GM23248 (cell line): ENCODE results near the gene DPYD. TPM values are rescaled to one million over a fixed set of nuclear protein-coding genes. Genes with fewer than 3 reads are reported as not detected.

Source experiments
- DNase-seq: peaks from one replicate; pipeline ENCODE4 v3.0.0-alpha.2; 2015
- H2AFZ ChIP-seq: fragments of 200-600 bp; sonication (generic); 2 replicates; pipeline ENCODE4 v1.6.1; 2016; ENCODE audit warnings: antibody characterized with exemption
- H3F3A ChIP-seq: fragments of 200-600 bp; sonication (generic); 2 replicates; pipeline ENCODE4 v1.6.1; 2016; ENCODE audit warnings: mild to moderate bottlenecking, antibody characterized with exemption, mixed run types; ENCODE audit not compliant: insufficient read depth
- H3K27ac ChIP-seq: fragments of 200-600 bp; sonication (generic); 2 replicates; pipeline ENCODE4 v1.5.1; 2016; ENCODE audit warnings: mild to moderate bottlenecking
- H3K27me3 ChIP-seq: fragments of 200-600 bp; sonication (generic); replicated peaks from 2 replicates; pipeline ENCODE4 v1.6.1; 2016; ENCODE audit warnings: mild to moderate bottlenecking; ENCODE audit not compliant: insufficient read depth
- H3K36me3 ChIP-seq: fragments of 200-600 bp; sonication (generic); 2 replicates; pipeline ENCODE4 v1.6.1; 2016; ENCODE audit warnings: low read depth, mild to moderate bottlenecking
- H3K4me1 ChIP-seq: fragments of 200-600 bp; sonication (generic); 2 replicates; pipeline ENCODE4 v1.6.1; 2016; ENCODE audit warnings: mild to moderate bottlenecking; ENCODE audit not compliant: insufficient read depth
- H3K4me2 ChIP-seq: fragments of 200-600 bp; sonication (generic); one replicate; pipeline ENCODE4 v1.6.1; 2016; ENCODE audit warnings: mild to moderate bottlenecking; ENCODE audit not compliant: unreplicated experiment
- H3K4me3 ChIP-seq: fragments of 200-600 bp; sonication (generic); 2 replicates; pipeline ENCODE4 v1.5.1; 2016; ENCODE audit warnings: mild to moderate bottlenecking
- H3K79me2 ChIP-seq: fragments of 200-600 bp; sonication (generic); 2 replicates; pipeline ENCODE4 v1.6.1; 2016; ENCODE audit warnings: mild to moderate bottlenecking; ENCODE audit not compliant: insufficient read depth
- H3K9ac ChIP-seq: fragments of 200-600 bp; sonication (generic); 2 replicates; pipeline ENCODE4 v1.6.1; 2016; ENCODE audit warnings: mild to moderate bottlenecking
- H3K9me2 ChIP-seq: fragments of 200-600 bp; sonication (generic); 2 replicates; pipeline ENCODE4 v1.6.1; 2016; ENCODE audit warnings: mixed run types, mild to moderate bottlenecking, moderate library complexity; ENCODE audit not compliant: insufficient read depth
- H3K9me3 ChIP-seq: fragments of 200-600 bp; sonication (generic); one replicate; pipeline ENCODE4 v1.6.1; 2017; ENCODE audit warnings: low read depth
- H4K20me1 ChIP-seq: fragments of 200-600 bp; sonication (generic); 2 replicates; pipeline ENCODE4 v1.6.0; 2016; ENCODE audit not compliant: insufficient read depth
- EZH2 ChIP-seq: fragments of 200-600 bp; sonication (generic); IDR thresholded peaks from 2 replicates; pipeline ENCODE4 v1.6.1; 2018; ENCODE audit warnings: antibody characterized with exemption, mild to moderate bottlenecking; ENCODE audit not compliant: insufficient read depth, poor library complexity, severe bottlenecking
- EZH2phosphoT487 ChIP-seq: fragments of 200-600 bp; sonication (generic); IDR thresholded peaks from 2 replicates; pipeline ENCODE4 v1.6.1; 2018; ENCODE audit warnings: antibody characterized with exemption, moderate library complexity, mild to moderate bottlenecking, low read depth; ENCODE audit not compliant: insufficient read depth
- WGBS, 2 experiments: methylation state at CpG; one replicate each; pipeline ENCODE4 v1.1.6; 2015 to 2017; ENCODE audit warnings: low lambda C conversion rate in 2 of 2, low coverage in 1 of 2; ENCODE audit errors: missing lambda C conversion rate in 2 of 2; 5-methylcytosine and 5-hydroxymethylcytosine counted together
- in situ Hi-C: fragments of 300-500 bp; cut with MboI; formaldehyde crosslinking; loops from 2 replicates; pipeline ENCODE4 v1.15.0; 2020
- polyA plus RNA-seq: library from polyadenylated mRNA; unstranded; fragments of >200 nt; fragmentation: Nextera tagmentation; extraction: Ambion mirVana; gene quantifications from 2 replicates; pipeline ENCODE4 v1.2.1, GENCODE V29; 2016
- total RNA-seq: library from RNA; depleted of rRNA; stranded (reverse); fragments of >200 nt; shearing (Covaris generic); gene quantifications from 2 replicates; pipeline ENCODE4 v1.2.3, GENCODE V29; 2014

DPYD gene
- total and polyA plus RNA-seq, 2 experiments from 2014 or later, result 38.4 to 70.7 TPM

- Histone ChIP-seq H3F3A (peaks cover 17% of the 10 kb centered on the region; the same call in 1 of the 2 replicates), H3K27me3 (no peaks in the 10 kb centered on the region), H3K4me2 (no peak overlapping the region), H3K9me3 (no peaks in the 10 kb centered on the region), H2AFZ (no peak overlapping the region), H3K9ac (no peak overlapping the region), H3K36me3 (no peaks in the 10 kb centered on the region), H3K79me2 (no peaks in the 10 kb centered on the region), H4K20me1 (no peaks in the 10 kb centered on the region), H3K9me2 (no peaks in the 10 kb centered on the region), H3K27ac (no peak overlapping the region), H3K4me3 (no peak overlapping the region), H3K4me1 (peaks cover 19% of the 10 kb centered on the region)
- in situ Hi-C loops, result no loop called here
- WGBS, 2 experiments, result 83 to 87% methylated on average over 3 of the region's 3 CpGs
- TF ChIP-seq EZH2 (no peak), EZH2phosphoT487 (no peak)
- no peak for DNase-seq
These were observed 572.1 kb downstream of the DPYD start for GRCh38 chr1:97348599-97349265.

- Histone ChIP-seq H3K4me2 (peak overlapping the region; percentile 35), H3K9me3 (no peaks in the 10 kb centered on the region)
- TF ChIP-seq EZH2 (no peak), EZH2phosphoT487 (no peak)
These were observed 579.9 kb downstream of the DPYD start for GRCh38 chr1:97340951-97341350.

GRCh38 chr1:97338347-97338746 is 582.5 kb downstream of the DPYD start:
- Histone ChIP-seq H3K4me3 (no peak overlapping the region), H3K4me2 (no peak overlapping the region), H3F3A (peaks cover 29% of the 10 kb centered on the region), H3K36me3 (no peaks in the 10 kb centered on the region), H3K27ac (no peak overlapping the region), H3K9ac (no peak overlapping the region), H3K4me1 (peaks cover 41% of the 10 kb centered on the region), H3K27me3 (no peaks in the 10 kb centered on the region), H3K79me2 (no peaks in the 10 kb centered on the region), H2AFZ (no peak overlapping the region), H3K9me3 (no peaks in the 10 kb centered on the region), H4K20me1 (no peaks in the 10 kb centered on the region), H3K9me2 (no peaks in the 10 kb centered on the region)
- WGBS, 2 experiments, result 100% methylated on average over 4 of the region's 4 CpGs
- TF ChIP-seq EZH2 (no peak), EZH2phosphoT487 (no peak)
- in situ Hi-C loops, result no loop called here
- DNase-seq, result no peak

More at GRCh38 chr1:97340951-97341350, 579.9 kb downstream of the DPYD start:
- Histone ChIP-seq H3K27ac (0 out of 2 replicates have a peak overlapping the region, but pooled peaks have one; percentile 1), H3F3A (peaks cover 9% of the 10 kb centered on the region; the same call in 1 of the 2 replicates), H3K9ac (no peak overlapping the region), H3K27me3 (no peaks in the 10 kb centered on the region), H3K9me2 (no peaks in the 10 kb centered on the region), H3K4me1 (peaks cover 15% of the 10 kb centered on the region), H2AFZ (no peak overlapping the region), H3K36me3 (no peaks in the 10 kb centered on the region), H3K79me2 (no peaks in the 10 kb centered on the region), H3K4me3 (no peak overlapping the region), H4K20me1 (no peaks in the 10 kb centered on the region)
- in situ Hi-C loops, result no loop called here
- 93 to 97% methylated on average over 1 of the region's 1 CpG for WGBS, 2 experiments
- peak; percentile 78 for DNase-seq

- DNase-seq, result no peak
- no peak overlapping the region for H3K9ac ChIP-seq
- no peaks in the 10 kb centered on the region for H4K20me1 ChIP-seq
- peaks cover 50% of the 10 kb centered on the region for H3K4me1 ChIP-seq
- H3K9me3 ChIP-seq, result no peaks in the 10 kb centered on the region
- in situ Hi-C loops, result no loop called here
- no peaks in the 10 kb centered on the region for H3K9me2 ChIP-seq
- no peaks in the 10 kb centered on the region for H3K79me2 ChIP-seq
- H2AFZ ChIP-seq, result no peak overlapping the region
- no peak overlapping the region for H3K27ac ChIP-seq
- no peak overlapping the region for H3K4me3 ChIP-seq
- no peaks in the 10 kb centered on the region for H3K27me3 ChIP-seq
- 89 to 93% methylated on average over 6 of the region's 6 CpGs for WGBS, 2 experiments
- TF ChIP-seq EZH2phosphoT487 (no peak), EZH2 (no peak)
- H3F3A ChIP-seq, result peaks cover 36% of the 10 kb centered on the region
- no peak overlapping the region for H3K4me2 ChIP-seq
- no peaks in the 10 kb centered on the region for H3K36me3 ChIP-seq
These were observed 583.4 kb downstream of the DPYD start for GRCh38 chr1:97337250-97338030.
